HG03095 (cell line): Measurements from ENCODE around the gene SSX7.
"Not testable (repeated sequence)": the region's sequence is repeated elsewhere in the genome, so short reads cannot be mapped to it uniquely, and the experiment has no call there.

ENCODE experiments used
- ATAC-seq: cut with Tn5 transposase; IDR thresholded peaks from one replicate; pipeline ENCODE4 v1.9.1; 2021; ENCODE audit warnings: moderate library complexity; ENCODE audit not compliant: unreplicated experiment

The SSX7 gene, protein sequence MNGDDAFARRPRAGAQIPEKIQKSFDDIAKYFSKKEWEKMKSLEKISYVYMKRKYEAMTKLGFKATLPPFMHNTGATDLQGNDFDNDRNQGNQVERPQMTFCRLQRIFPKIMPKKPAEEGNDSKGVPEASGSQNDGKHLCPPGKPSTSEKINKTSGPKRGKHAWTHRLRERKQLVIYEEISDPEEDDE

GRCh38 chrX:52654800-52655199 is at the start of gene SSX7:
Gene SSX7, minus strand, starts transcription at chrX:52654900. Its CDS starts 1,428 bp downstream, at chrX:52653472.
- not testable (repeated sequence) for ATAC-seq

- ATAC-seq = not testable (repeated sequence)
Observed at GRCh38 chrX:52692034-52692433, 37.3 kb upstream of the SSX7 start.

- ATAC-seq = not testable (repeated sequence)
Observed at GRCh38 chrX:52662218-52662617, 7.5 kb upstream of the SSX7 start.

DNA sequence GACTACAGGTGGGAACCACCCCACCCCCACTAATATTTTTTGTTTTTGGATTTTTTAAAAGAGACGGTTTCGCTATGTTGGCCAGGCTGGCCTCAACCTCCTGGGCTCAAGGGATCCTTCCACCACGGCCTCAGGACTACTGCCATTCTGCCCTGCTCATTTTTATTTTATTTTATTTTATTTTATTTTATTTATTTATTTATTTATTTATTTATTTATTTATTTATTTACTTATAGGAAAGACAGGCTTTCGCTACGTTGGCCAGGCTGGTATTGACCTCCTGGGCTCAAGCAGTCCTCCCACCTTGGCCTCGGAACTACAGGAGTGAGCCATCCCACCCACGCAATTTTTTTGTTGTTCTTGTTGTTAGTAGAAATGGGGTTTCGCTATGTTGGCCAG is 775 bp upstream of the SSX7 start:
- not testable (repeated sequence) for ATAC-seq

- not testable (repeated sequence) for ATAC-seq
Observed at GRCh38 chrX:52650676-52651075, 4.0 kb downstream of the SSX7 start.

- ATAC-seq = not testable (repeated sequence)
Observed at GRCh38 chrX:52648956-52649355, 5.7 kb downstream of the SSX7 start.

DNA sequence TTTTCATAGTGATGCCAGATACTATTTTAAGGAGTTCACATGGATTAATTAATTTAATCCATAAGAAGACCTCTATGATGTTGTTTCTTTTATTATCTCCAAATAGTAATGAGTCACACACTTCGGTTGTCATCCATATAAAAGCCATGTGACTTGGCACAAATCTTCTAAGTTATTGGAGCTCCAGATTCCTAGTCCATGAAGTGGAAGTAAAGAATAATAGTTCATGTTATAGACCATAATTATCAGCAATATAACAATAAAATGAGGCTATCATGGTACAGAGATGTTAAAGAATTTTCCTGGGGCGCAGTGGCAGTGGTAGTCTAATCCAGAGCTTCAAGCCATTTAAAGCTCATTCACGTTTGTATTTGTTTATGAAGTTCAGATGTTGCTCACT is 26.2 kb downstream of the SSX7 start:
- not testable (repeated sequence) for ATAC-seq

GRCh38 chrX:52620661-52621060 is 34.0 kb downstream of the SSX7 start:
- ATAC-seq = not testable (repeated sequence)

GRCh38 chrX:52608961-52609360 is 45.7 kb downstream of the SSX7 start:
- no peak for ATAC-seq

DNA sequence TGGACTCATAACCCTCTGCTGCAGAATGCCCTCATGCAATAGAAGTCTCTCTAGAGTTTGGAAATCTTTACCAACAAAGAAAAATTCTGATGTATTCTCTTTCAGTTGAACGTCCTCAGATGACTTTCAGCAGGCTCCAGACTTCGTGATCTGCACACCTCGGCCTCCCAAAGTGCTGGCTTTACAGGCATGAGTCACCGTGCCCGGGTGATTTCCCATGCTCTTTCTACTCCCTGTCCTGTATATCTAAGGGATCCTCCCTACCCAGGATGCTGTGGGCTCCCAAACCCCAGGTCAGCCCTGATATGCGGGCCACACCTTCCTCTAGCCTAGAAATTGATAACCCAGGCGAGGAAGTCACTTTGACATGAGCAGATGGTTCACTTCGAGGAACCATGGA is 51.5 kb downstream of the SSX7 start:
- not testable (repeated sequence) for ATAC-seq

GRCh38 chrX:52598886-52599285 is 55.8 kb downstream of the SSX7 start:
- no peak for ATAC-seq

DNA sequence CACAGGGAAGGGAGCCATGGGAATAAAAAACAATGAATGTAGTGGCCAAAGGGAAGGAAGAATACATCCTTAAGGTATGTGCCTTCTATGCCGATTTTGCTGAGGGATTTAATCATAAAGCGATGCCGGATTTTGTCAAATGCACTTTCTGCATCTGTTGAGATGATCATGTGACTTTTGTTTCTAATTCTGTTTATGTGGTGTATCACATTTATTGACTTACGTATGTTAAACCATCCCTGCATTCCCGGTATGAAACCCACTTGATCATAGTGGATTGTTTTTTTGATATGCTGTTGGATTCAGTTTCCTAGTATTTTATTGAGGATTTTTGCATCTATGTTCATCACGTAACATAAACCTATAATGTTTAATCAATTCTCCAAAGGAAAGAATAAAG is 60.0 kb downstream of the SSX7 start:
- ATAC-seq = no peak
